Measurements from ENCODE around the gene KISS1R.
"Not testable (repeated sequence)": the region's sequence is repeated elsewhere in the genome, so short reads cannot be mapped to it uniquely, and the experiment has no call there.

The KISS1R gene

DNA sequence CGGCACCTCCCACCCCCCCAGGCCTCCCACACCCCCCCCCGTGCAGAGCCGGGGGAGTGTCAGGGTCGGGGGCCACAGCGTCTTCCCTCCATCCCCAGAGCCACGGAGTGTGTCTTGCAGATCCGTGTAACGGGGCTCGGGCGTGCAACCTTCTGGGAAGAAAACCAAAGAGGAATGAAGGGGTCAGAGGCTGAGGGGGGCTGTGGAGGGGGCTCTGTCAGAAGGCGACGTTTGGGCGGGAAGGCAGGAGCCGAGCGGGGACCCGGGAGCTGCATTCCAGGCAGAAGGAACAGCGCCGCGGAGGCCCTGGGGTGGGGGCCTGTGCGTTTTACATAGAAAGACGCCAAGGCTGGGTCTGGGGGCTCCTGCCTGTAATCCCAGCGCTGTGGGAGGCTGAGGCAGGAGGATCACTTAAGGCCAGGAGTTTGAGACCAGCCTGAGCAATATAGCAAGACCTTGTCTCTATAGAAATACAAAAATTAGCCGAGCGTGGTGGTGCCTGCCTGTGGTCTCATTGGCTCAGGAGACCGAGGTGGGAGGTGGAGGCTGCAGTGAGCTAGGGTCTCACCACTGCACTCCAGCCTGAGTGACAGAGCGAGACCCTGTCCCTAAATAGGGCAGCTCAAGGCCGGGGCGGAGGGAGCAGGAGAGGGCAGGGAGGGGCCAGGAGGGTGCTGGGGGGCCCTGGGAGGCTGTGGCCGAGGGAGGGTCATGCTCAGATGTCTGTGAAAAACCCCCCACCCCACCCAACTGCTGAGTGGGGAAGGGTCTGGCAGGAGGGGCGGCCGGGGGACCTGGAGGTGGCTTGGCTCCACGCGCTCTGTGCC is 36.5 kb downstream of the KISS1R start:
- no peak for ATAC-seq
- no peak for DNase-seq

GRCh38 chr19:954272-954671 is 37.1 kb downstream of the KISS1R start:
- DNase-seq = no peak
- no peak for ATAC-seq

DNA sequence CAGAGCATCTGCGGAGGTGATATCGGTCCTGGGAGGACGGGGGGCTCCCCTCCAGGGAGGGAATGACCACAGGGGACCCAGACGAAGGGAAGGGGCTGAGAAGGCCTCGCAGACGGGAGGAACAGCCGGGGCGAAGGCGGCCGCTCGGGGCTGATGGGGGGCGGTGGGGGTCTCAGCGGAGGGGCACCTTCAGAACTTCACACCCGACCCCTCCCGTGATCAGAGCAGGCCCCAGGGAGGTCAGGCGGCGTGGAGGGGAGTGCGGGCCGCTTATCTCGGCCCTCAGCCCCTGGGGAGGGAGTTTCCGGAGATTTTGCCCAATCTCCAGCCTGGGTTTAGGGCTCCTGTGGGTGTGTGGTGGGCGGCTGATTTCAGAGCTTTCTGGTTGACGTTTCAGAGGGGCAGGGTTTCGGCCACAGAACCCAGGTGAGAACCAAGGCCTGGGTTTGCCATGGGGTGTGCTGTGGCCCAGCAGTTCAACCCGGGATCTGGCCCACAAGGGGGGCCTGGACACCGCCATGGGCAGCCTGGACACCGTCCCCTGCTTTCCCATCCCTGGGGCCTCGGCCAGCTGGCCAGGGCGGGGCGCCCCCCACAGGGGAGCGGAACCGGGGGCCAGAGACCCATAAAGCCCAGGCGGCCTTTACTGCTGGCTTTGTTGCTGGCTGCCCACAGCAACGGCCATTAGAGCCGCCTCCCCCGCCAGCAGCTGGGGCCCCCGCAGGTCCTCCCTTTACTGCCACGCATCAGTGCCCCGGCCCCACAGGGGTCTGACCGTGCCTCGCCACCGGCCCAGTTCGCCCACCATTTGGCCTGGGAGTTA is 37.8 kb downstream of the KISS1R start:
- ATAC-seq (no peak), DNase-seq (no peak)

DNA sequence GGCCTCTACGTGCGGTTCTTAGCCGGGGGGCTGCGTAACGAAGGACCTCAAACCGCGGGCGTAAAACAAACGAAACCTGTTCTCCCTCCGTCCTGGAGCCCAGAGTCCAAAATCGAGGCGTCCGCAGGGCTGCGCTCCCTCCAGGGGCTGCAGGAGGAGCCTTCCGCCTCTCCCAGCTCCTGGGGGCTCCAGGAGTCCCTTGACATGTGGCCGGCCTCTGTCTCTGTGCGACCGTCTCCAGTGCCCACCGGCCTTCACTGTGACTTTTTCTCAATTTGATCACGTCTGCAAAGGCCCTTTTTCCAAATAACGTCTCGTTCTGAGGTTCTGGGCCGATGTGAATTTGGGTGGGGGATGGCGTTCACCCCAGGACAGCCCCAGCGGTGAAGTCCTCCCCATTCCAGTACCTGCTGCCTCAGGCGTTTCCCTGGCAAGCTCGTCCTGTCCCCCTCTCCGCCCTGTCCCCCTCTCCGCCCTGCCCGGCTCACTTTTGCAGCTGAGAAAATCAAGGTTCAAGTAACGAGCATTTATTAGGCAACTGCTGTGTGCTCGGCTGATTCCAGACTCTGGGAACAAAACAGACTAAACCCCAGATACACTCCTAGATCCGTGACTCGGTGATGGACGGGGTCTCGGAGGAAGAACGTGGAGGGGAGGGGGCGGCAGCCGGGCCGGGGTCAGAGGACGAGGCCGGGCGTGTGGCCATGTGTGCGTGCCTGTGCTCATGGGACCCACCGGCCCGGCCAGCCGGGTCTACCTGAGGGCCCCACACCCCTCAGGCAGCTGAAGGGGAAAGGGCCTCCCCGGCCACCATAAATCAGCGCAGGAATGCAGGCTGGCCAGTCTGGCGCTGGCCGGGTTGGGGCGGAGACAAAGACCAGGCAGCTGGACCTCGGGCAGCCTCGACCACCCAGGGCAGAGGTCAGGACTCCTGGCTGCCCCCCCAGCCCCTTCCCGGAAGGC is 39.0 kb downstream of the KISS1R start:
- DNase-seq = no peak
- no peak for ATAC-seq

DNA sequence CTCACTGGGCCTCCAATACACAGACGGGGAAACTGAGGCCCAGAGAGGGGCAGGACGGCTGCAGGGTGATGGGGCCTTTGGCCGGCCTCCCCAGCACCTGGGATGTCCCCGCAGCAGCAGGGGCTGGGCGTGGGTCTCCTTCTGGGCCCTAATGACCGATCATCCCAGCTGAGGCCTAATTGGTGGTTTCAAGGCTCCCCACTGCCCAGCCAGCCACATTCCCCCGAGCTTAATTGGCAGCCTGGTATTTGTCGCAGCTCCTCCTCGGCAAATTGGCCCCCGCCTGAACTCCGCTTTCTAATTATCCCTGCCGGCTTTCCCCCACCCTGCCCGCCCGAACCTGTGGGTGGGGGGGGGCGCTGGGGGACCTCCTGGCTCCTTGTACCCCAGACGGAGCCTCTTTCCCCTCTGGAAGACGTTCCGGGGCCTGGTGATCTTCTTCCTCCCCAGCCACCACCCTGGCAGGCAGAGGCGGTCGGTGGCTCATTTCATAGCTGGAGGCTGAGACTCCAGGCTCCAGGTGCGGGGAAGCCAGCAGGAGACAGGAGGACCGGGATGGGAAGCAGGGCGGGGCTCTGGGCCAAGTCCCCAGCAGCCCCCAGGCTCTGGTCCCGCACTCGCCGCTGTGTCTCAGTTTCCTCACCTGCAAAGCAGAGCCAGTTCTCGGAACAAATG is 39.8 kb downstream of the KISS1R start:
- ATAC-seq = no peak
- DNase-seq = no peak

DNA sequence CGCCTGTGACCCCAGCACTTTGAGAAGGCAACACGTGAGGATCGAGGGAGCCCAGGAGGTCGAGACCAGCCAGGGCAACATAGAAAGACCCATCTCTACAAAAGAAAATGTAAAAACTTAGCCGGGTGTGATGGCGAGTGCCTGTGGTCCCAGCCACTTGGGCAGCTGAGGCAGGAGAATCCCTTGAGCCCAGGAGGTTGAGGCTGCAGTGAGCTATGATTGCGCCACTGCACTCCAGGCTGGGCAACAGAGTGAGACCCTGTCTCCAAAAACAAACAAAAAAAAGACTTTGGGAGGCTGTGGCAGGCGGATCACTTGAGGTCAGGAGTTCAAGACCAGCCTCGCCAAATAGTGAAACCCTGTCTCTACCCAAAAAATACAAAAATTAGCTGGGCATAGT is 40.4 kb downstream of the KISS1R start:
- not testable (repeated sequence) for DNase-seq

DNA sequence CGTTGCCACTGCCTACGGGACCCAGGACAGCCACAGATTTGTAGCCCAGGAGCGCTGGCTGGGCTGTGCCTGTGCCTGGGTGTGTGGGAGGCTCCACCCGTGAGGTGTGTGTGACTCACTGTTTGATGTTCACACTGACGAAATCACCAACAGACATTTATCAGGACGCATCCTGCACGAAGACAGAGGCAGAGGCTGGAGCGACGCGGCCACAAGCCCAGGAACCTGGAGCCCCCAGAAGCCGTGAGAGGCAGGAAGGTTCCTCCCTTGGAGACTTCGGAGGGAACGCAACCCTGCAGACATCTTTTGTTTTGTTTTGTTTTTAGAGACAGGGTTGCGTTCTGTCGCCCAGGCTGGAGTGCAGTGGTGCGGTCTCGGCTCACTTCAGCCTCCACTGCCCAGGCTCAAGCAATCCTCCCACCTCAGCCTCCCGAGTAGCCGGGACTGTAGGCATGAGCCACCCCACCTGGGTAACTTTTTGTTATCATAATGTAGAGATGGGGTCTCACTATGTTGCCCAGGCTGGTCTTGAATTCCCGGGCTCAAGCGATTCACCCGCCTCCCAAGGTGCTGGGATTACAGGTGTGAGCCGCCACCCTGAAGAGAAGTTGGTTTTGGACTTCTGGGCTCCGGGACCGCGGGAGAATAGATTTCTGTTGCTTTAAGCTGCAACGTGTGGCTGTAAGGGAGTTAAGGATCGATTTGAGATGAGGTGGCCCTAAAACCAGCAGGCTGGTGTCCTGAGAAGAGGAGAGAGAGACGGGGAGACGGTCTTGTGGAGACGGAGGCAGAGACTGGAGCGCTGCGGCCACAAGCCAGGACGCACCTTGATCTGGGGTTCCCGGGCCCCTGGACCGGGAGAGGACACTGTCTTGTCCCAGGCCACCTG is 42.1 kb downstream of the KISS1R start:
- ATAC-seq (peak; percentile 74), DNase-seq (peak; percentile 31)

More for the DNA sequence above, 40.4 kb downstream of the KISS1R start:
- not testable (repeated sequence) for ATAC-seq

- DNase-seq (no peak), ATAC-seq (no peak)
These were observed 42.9 kb downstream of the KISS1R start for GRCh38 chr19:960020-960419.

GRCh38 chr19:960601-960938 is 43.4 kb downstream of the KISS1R start:
- ATAC-seq = no peak

GRCh38 chr19:961866-962620 is 44.9 kb downstream of the KISS1R start:
- ATAC-seq (no peak), DNase-seq (no peak)

More at GRCh38 chr19:960601-960938, 43.4 kb downstream of the KISS1R start:
- no peak for DNase-seq

DNA sequence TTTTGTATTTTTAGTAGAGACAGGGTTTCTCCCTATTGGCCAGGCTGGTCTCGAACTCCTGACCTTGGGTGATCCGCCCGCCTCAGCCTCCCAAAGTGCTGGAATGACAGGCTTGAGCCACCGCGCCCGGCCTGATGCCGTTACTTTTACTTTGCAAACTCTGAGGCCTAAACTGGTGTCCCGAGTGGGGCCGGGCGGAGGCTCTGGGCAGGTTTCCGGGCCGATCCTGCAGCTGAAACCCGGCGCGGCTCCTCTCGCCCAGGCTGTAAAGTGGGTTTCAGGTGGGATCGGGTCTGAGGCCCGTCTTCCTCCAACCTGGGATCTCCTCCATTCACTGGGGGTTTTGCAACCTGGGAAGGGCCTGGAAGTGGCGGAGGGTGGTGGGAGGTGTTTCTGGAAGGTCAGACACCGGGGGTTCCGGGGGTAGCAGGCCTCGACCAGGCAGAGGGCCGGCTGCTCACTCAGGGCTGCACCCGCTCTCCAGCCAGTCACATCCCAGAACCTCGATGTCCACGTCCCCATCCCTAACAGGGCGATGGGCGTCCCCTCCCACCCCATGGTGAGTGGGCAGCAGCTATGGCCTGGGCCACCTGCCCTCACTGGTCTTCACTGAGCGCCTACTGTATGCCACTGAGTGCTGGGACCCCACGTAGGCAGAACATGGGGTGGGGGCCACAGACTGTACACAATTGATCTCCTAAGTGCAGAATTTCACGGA is 45.7 kb downstream of the KISS1R start:
- no peak for ATAC-seq

GRCh38 chr19:963486-963951 is 46.4 kb downstream of the KISS1R start:
- ATAC-seq (no peak), DNase-seq (no peak)

More for the DNA sequence above, 45.7 kb downstream of the KISS1R start:
- no peak for DNase-seq

DNA sequence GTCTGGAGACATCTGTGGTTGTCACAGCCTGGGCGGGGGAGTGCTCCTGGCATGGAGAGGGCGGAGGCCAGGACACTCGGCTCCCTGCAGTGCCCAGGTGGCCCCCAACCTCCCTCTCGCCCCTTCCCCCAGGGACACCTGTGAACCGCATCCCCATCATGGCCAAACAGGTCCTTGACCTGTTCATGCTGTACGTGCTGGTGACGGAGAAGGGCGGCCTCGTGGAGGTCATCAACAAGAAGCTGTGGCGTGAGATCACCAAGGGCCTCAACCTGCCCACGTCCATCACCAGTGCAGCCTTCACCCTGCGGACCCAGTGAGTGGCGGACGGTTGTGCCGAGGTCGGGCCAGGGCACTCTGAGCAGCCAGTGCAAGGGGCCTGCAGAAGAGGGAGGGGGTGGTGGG is 47.0 kb downstream of the KISS1R start:
- DNase-seq = no peak
- no peak for ATAC-seq

GRCh38 chr19:964761-965694 is 47.9 kb downstream of the KISS1R start:
- DNase-seq = no peak
- no peak for ATAC-seq

DNA sequence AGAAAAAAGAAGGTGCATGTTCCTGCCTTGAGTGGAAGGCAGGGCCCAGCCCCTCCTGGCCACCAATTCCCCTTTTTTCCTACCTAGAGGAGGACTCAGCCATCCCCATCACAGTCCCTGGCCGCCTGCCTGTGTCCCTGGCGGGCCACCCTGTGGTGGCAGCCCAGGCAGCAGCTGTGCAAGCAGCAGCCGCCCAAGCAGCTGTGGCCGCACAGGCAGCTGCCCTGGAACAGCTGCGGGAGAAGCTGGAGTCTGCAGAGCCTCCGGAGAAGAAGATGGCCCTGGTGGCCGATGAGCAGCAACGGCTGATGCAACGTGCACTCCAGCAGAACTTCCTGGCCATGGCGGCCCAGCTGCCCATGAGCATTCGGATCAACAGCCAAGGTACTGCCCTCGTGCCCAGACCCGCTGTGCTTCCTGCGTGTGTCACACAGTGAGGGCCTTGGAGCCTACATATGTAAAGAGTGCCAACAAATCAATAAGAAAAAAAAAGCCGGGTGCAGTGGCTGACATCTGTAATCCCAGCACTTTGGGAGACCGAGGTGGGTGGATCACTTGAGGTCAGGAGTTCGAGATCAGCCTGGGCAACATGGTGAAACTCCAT is 49.5 kb downstream of the KISS1R start:
- no peak for ATAC-seq
- no peak for DNase-seq
